ENCODE data around the gene GPR183. TPM values are rescaled to one million over a fixed set of nuclear protein-coding genes. Genes with fewer than 3 reads are reported as not detected.

Gene GPR183
- total RNA-seq, 1 donor from 2014 or later: not detected

- H3K36me3 ChIP-seq (ENCODE audit: control insufficient read depth, insufficient read depth, low read length): peaks cover 2% of the 10 kb centered on the region
- FAIRE-seq: no peak
- no peak for DNase-seq (ENCODE audit: low read depth)
- no peaks in the 10 kb centered on the region for H3K27me3 ChIP-seq (ENCODE audit: control insufficient read depth, insufficient read depth, low read length)
- no peak for TF ChIP-seq CTCF (IDR thresholded peaks at IDR 0.05; ENCODE audit: insufficient read depth, low read length, severe bottlenecking)
- no peak overlapping the region for H3K4me3 ChIP-seq (ENCODE audit: low read depth, low read length)
These were observed 8.0 kb upstream of the GPR183 start for GRCh38 chr13:99315186-99315585.

DNA sequence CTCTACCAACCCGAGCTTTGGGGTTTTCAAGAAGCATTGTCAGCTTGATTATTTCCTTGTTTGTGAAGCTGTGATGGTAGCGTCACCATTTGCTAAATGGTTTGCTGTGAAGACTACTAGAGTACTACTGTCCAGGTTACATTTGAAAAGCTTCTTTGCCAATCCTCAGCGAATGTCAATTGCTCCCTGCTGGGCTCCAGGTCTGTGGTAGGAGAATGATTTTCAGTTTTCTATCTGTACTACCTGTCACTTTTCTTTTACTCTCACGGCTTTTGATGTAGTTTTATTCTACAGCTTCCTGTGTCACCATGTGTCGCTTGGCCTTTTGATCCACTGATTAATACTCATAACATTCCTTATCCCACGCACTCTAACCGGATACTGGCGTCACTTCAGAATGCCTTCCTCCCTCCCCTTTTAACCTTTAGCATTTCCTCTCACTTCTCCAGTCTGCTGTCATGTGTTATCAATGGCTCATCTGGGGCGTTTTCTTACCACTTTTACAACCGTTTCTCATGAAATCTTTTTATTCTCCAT lies 7.5 kb upstream of the GPR183 start:
- no peak for TF ChIP-seq CTCF (IDR thresholded peaks at IDR 0.05; ENCODE audit: insufficient read depth, low read length, severe bottlenecking)
- Histone ChIP-seq H3K27me3 (ENCODE audit: control insufficient read depth, insufficient read depth, low read length) (no peaks in the 10 kb centered on the region), H3K36me3 (ENCODE audit: control insufficient read depth, insufficient read depth, low read length) (peaks cover 2% of the 10 kb centered on the region), H3K4me3 (ENCODE audit: low read depth, low read length) (no peak overlapping the region)
- DNase-seq (ENCODE audit: low read depth) (no peak), FAIRE-seq (no peak)

DNA sequence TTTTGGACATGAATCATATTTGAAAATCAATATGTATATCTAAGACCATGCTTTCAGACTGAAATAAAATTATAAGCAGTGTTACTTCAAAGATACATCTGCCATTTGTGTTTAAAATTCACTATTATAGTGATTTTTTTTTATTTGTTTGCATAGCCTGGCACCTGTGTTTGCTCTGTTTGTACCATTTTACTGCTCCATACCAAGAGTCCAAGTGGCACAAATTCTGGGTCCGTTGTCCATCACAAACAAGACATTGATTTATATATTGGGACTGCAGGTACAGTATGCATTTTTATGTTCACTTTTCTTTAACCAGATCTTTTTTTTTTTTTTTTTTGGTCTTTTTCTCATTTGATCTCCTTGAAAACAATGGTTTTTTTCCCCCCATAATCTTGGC lies 6.7 kb upstream of the GPR183 start:
- FAIRE-seq (no peak), DNase-seq (ENCODE audit: low read depth) (no peak)
- Histone ChIP-seq H3K4me3 (ENCODE audit: low read depth, low read length) (no peak overlapping the region), H3K27me3 (ENCODE audit: control insufficient read depth, insufficient read depth, low read length) (no peaks in the 10 kb centered on the region), H3K36me3 (ENCODE audit: control insufficient read depth, insufficient read depth, low read length) (peaks cover 2% of the 10 kb centered on the region)
- TF ChIP-seq CTCF (IDR thresholded peaks at IDR 0.05; ENCODE audit: insufficient read depth, low read length, severe bottlenecking): no peak

- Histone ChIP-seq H3K36me3 (ENCODE audit: control insufficient read depth, insufficient read depth, low read length) (peaks cover 2% of the 10 kb centered on the region), H3K27me3 (ENCODE audit: control insufficient read depth, insufficient read depth, low read length) (no peaks in the 10 kb centered on the region), H3K4me3 (ENCODE audit: low read depth, low read length) (no peak overlapping the region)
- FAIRE-seq (no peak), DNase-seq (ENCODE audit: low read depth) (no peak)
- TF ChIP-seq CTCF (IDR thresholded peaks at IDR 0.05; ENCODE audit: insufficient read depth, low read length, severe bottlenecking): no peak
These were observed 6.3 kb upstream of the GPR183 start for GRCh38 chr13:99313501-99313900.

- Histone ChIP-seq H3K36me3 (ENCODE audit: control insufficient read depth, insufficient read depth, low read length) (peaks cover 2% of the 10 kb centered on the region), H3K4me3 (ENCODE audit: low read depth, low read length) (no peak overlapping the region), H3K27me3 (ENCODE audit: control insufficient read depth, insufficient read depth, low read length) (no peaks in the 10 kb centered on the region)
- FAIRE-seq (no peak), DNase-seq (ENCODE audit: low read depth) (no peak)
- no peak for TF ChIP-seq CTCF (IDR thresholded peaks at IDR 0.05; ENCODE audit: insufficient read depth, low read length, severe bottlenecking)
These were observed 5.3 kb upstream of the GPR183 start for GRCh38 chr13:99312493-99312883.

Data from bronchial epithelial cell (primary cell).